Activated CD8-positive, alpha-beta T cell treated with anti-CD3 and anti-CD28 coated beads for 36 hours (primary cell): ENCODE results near the gene IDH2. TPM values are rescaled to one million over a fixed set of nuclear protein-coding genes. Genes with fewer than 3 reads are reported as not detected.
A peak's percentile ranks its signal among the peaks of the same experiment; 100 is the strongest.

Source experiments
- ATAC-seq: fragments of 200-7000 bp; cut with Tn5 transposase; one replicate; pipeline ENCODE4 v1.10.0; 2021; ENCODE audit warnings: mild to moderate bottlenecking, moderate library complexity
- CTCF ChIA-PET: fragments of 350-600 bp; sonication (Branson Sonifier 250); formaldehyde crosslinking; loops from one replicate; lab custom pipeline; 2021; ENCODE audit warnings: antibody characterized with exemption; lab: Charles Lee
- POLR2A ChIA-PET: fragments of 350-600 bp; sonication (Branson Sonifier 250); formaldehyde crosslinking; loops from one replicate; lab custom pipeline; 2021; ENCODE audit warnings: antibody characterized with exemption; lab: Charles Lee
- DNase-seq: peaks from one replicate; pipeline ENCODE4 v3.0.0-alpha.2; 2020
- H3K27ac Mint-ChIP-seq: one replicate; pipeline ENCODE4 v1.8.0; 2021; ENCODE audit warnings: mild to moderate bottlenecking, mixed read lengths
- H3K27me3 Mint-ChIP-seq: one replicate; pipeline ENCODE4 v1.8.0; 2021; ENCODE audit warnings: mixed read lengths
- H3K36me3 Mint-ChIP-seq: one replicate; pipeline ENCODE4 v1.8.0; 2021; ENCODE audit warnings: low read depth, mixed read lengths
- H3K4me1 Mint-ChIP-seq: one replicate; pipeline ENCODE4 v1.8.0; 2021; ENCODE audit warnings: low read depth, mixed read lengths
- H3K4me3 Mint-ChIP-seq: one replicate; pipeline ENCODE4 v1.8.0; 2021; ENCODE audit warnings: mild to moderate bottlenecking, moderate library complexity, mixed read lengths
- H3K9me3 Mint-ChIP-seq: one replicate; pipeline ENCODE4 v1.8.0; 2021; ENCODE audit warnings: mixed read lengths
- intact Hi-C: fragments of 100-400 bp; cut with micrococcal nuclease; formaldehyde crosslinking; loops from one replicate; pipeline ENCODE4 v1.10.0; 2022
- total RNA-seq, 2 experiments: library from RNA; stranded (reverse); gene quantifications; one replicate each; pipeline ENCODE4 v1.2.3, GENCODE V29; 2021
- TF ChIP-seq, protein P1 (sequence below): fragments of 200-600 bp; IDR thresholded peaks from one replicate; pipeline ENCODE4 v1.8.0; 2022; ENCODE audit warnings: antibody characterized with exemption, mild to moderate bottlenecking

IDH2 gene
- total RNA-seq, 2 experiments from 2014 or later = 171 to 180 TPM

DNA sequence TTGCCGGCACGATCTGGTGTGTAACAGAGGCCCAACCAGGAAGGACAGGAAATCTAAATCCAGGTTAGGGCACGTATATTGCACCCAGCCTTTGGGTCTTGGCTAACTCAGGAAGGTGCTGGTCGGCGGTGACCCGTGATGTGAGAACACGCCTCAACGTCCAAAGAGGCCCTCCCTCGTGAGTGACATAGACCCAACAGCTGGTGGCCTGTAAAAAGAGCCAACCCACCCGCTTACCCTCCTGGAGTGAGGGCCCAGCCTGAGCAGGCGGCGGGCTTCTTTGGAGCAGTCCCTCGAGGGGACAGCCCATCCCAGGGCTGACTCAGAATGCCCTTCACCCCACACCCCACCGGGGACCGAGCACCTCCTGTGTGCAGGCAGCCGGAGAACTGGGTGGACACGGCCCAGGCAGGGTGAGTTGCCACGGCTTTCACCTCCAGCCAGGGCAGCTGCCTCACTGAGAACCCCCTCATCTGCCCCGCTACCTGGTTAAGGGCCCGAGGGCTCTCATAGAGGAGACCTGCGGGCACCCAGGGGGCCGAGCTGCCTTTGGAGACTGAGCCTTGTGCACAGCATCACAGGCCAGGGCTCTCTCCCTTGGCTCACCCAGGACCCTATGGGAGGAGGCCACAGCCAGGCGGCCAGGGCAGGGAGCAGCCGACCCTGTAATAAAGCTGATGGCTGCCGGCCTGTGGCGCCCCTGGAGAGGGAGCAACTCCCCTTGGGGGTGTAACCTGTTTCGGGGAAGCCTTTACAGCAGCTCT is 59.3 kb downstream of the IDH2 start:
- POLR2A ChIA-PET = interaction anchor here (0.5 kb wide), 1 partner anchor 103 kb away, joined by 3 read pairs; no protein-coding TSS in a partner anchor

DNA sequence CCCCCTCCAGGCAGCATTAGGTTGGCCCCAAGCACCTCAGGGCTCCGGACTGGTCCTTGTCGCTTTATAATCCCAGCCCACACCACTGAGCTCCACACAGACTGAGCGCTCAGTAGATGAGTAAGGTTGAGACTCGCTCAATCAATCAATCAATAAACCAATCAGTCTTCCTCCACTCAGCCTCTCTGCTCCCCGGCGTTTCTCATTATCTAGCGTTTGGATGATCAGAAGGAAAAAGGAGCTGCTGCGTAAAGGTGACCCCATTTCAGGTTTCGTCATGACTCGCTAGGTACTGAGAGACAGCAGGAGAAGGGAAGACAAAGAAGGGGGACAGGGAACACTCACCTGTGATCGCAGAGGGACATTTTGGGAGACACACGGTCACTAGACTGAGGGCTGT is 59.9 kb downstream of the IDH2 start:
- intact Hi-C loops = no loop called here
- H3K27me3 Mint-ChIP-seq = no peaks in the 10 kb centered on the region
- CTCF ChIA-PET = no interaction called here
- no peak overlapping the region for H3K4me3 Mint-ChIP-seq
- ATAC-seq (no peak), DNase-seq (no peak)
- H3K36me3 Mint-ChIP-seq = no peaks in the 10 kb centered on the region
- peaks cover 31% of the 10 kb centered on the region for H3K4me1 Mint-ChIP-seq
- POLR2A ChIA-PET = interaction anchor here (0.9 kb wide), 1 partner anchor 40 kb away, joined by 3 read pairs; no protein-coding TSS in a partner anchor
- TF ChIP-seq, protein P1, sequence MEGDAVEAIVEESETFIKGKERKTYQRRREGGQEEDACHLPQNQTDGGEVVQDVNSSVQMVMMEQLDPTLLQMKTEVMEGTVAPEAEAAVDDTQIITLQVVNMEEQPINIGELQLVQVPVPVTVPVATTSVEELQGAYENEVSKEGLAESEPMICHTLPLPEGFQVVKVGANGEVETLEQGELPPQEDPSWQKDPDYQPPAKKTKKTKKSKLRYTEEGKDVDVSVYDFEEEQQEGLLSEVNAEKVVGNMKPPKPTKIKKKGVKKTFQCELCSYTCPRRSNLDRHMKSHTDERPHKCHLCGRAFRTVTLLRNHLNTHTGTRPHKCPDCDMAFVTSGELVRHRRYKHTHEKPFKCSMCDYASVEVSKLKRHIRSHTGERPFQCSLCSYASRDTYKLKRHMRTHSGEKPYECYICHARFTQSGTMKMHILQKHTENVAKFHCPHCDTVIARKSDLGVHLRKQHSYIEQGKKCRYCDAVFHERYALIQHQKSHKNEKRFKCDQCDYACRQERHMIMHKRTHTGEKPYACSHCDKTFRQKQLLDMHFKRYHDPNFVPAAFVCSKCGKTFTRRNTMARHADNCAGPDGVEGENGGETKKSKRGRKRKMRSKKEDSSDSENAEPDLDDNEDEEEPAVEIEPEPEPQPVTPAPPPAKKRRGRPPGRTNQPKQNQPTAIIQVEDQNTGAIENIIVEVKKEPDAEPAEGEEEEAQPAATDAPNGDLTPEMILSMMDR = no peak
- H3K27ac Mint-ChIP-seq = no peak overlapping the region
- H3K9me3 Mint-ChIP-seq = no peaks in the 10 kb centered on the region

More for the DNA sequence above, 59.3 kb downstream of the IDH2 start:
- CTCF ChIA-PET = no interaction called here
- no peaks in the 10 kb centered on the region for H3K9me3 Mint-ChIP-seq
- intact Hi-C loops = no loop called here
- peaks cover 25% of the 10 kb centered on the region for H3K4me1 Mint-ChIP-seq
- no peaks in the 10 kb centered on the region for H3K36me3 Mint-ChIP-seq
- no peak for ATAC-seq
- no peak for DNase-seq
- no peak overlapping the region for H3K27ac Mint-ChIP-seq
- no peaks in the 10 kb centered on the region for H3K27me3 Mint-ChIP-seq
- H3K4me3 Mint-ChIP-seq = no peak overlapping the region
- TF ChIP-seq, protein P1 = no peak

- no peak for ATAC-seq
- H3K36me3 Mint-ChIP-seq = no peaks in the 10 kb centered on the region
- CTCF ChIA-PET = no interaction called here
- no peak for DNase-seq
- H3K27me3 Mint-ChIP-seq = no peaks in the 10 kb centered on the region
- peaks cover 49% of the 10 kb centered on the region for H3K4me1 Mint-ChIP-seq
- intact Hi-C loops = no loop called here
- TF ChIP-seq, protein P1 = no peak
- H3K4me3 Mint-ChIP-seq = no peak overlapping the region
- no peak overlapping the region for H3K27ac Mint-ChIP-seq
- H3K9me3 Mint-ChIP-seq = no peaks in the 10 kb centered on the region
- POLR2A ChIA-PET = interaction anchor here (0.5 to 1.2 kb wide), 2 partner anchors 18 to 46 kb away, joined by 3 to 4 read pairs; no protein-coding TSS in a partner anchor
These were observed 61.6 kb downstream of the IDH2 start for GRCh38 chr15:90040618-90041017.

- Mint-ChIP-seq H3K27ac (peak overlapping the region; percentile 33), H3K4me1 (peaks cover 55% of the 10 kb centered on the region), H3K9me3 (no peaks in the 10 kb centered on the region), H3K27me3 (no peaks in the 10 kb centered on the region), H3K4me3 (no peak overlapping the region), H3K36me3 (no peaks in the 10 kb centered on the region)
- intact Hi-C loops = no loop called here
- DNase-seq (no peak), ATAC-seq (no peak)
- POLR2A ChIA-PET = interaction anchor here (1.2 kb wide), 1 partner anchor 19 kb away, joined by 4 read pairs; no protein-coding TSS in a partner anchor
- TF ChIP-seq, protein P1 = no peak
- CTCF ChIA-PET = no interaction called here
These were observed 62.3 kb downstream of the IDH2 start for GRCh38 chr15:90039996-90040395.

DNA sequence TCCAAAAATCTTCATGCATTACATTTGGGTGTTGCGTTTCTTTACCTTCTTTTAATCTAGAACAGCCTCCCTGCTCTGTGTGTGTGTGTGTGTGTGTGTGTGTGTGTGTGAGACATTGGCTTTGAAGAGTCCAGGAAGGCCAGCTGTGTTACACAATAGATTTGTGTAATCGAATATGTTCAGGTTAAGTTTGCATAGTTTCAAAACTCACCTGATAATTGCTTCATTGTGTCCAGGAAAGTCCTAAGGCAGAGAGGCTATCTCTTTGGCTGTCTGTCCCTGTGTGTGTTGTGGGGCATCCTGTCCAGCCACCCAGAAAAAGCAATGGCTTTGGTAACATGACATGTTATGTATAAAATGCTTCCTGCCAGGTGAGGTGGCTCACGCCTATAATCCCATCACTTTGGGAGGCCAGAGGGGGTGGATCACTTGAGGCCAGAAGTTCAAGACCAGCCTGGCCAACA is 63.6 kb downstream of the IDH2 start:
- H3K4me3 Mint-ChIP-seq = no peak overlapping the region

More for the DNA sequence above, 63.6 kb downstream of the IDH2 start:
- intact Hi-C loops = no loop called here
- Mint-ChIP-seq H3K36me3 (no peaks in the 10 kb centered on the region), H3K4me1 (peaks cover 68% of the 10 kb centered on the region), H3K9me3 (no peaks in the 10 kb centered on the region), H3K27me3 (no peaks in the 10 kb centered on the region), H3K27ac (peak overlapping the region; percentile 96)
- CTCF ChIA-PET = no interaction called here
- POLR2A ChIA-PET = interaction anchor here (1.2 kb wide), 1 partner anchor 25 kb away, joined by 4 read pairs; no protein-coding TSS in a partner anchor
- TF ChIP-seq, protein P1 = no peak
- ATAC-seq (no peak), DNase-seq (no peak)
